Smooth muscle cell (in vitro differentiated cells): ENCODE measurements around the gene ADGRL2. TPM values are rescaled to one million over a fixed set of nuclear protein-coding genes. Genes with fewer than 3 reads are reported as not detected.

Experiments
- DNase-seq: peaks from one replicate; lab custom pipeline; 2025; ENCODE audit not compliant: unreplicated experiment; lab: John Stamatoyannopoulos, UW
- H2AFZ ChIP-seq: fragments of 200-600 bp; sonication (generic); 2 replicates; pipeline ENCODE4 v1.6.0; 2016; ENCODE audit warnings: antibody characterized with exemption, low read depth, mild to moderate bottlenecking
- H3F3A ChIP-seq: fragments of 200-600 bp; sonication (generic); 2 replicates; pipeline ENCODE4 v1.6.0; 2017; ENCODE audit warnings: antibody characterized with exemption, low read depth
- H3K27ac ChIP-seq: fragments of 200-600 bp; sonication (generic); 2 replicates; pipeline ENCODE4 v1.5.1; 2016; ENCODE audit warnings: low read depth, mild to moderate bottlenecking
- H3K27me3 ChIP-seq: fragments of 200-600 bp; sonication (generic); 2 replicates; pipeline ENCODE4 v1.6.1; 2016; ENCODE audit warnings: low read depth, mild to moderate bottlenecking
- H3K36me3 ChIP-seq: fragments of 200-600 bp; sonication (generic); 2 replicates; pipeline ENCODE4 v1.5.1; 2016; ENCODE audit warnings: low read depth
- H3K4me1 ChIP-seq: fragments of 200-600 bp; sonication (generic); 2 replicates; pipeline ENCODE4 v1.5.1; 2016; ENCODE audit warnings: low read depth
- H3K4me2 ChIP-seq: fragments of 200-600 bp; sonication (generic); 2 replicates; pipeline ENCODE4 v1.6.0; 2016; ENCODE audit warnings: mild to moderate bottlenecking
- H3K4me3 ChIP-seq: fragments of 200-600 bp; sonication (generic); 2 replicates; pipeline ENCODE4 v1.5.1; 2016; ENCODE audit warnings: mild to moderate bottlenecking
- H3K79me2 ChIP-seq: fragments of 200-600 bp; sonication (generic); 2 replicates; pipeline ENCODE4 v1.6.0; 2016; ENCODE audit warnings: low read depth, mild to moderate bottlenecking
- H3K9ac ChIP-seq: fragments of 200-600 bp; sonication (generic); 2 replicates; pipeline ENCODE4 v1.6.0; 2016; ENCODE audit warnings: low read depth
- H3K9me3 ChIP-seq: fragments of 200-600 bp; sonication (generic); replicated peaks from 2 replicates; pipeline ENCODE4 v1.5.1; 2016; ENCODE audit warnings: low read depth
- H4K20me1 ChIP-seq: fragments of 200-600 bp; sonication (generic); 2 replicates; pipeline ENCODE4 v1.6.0; 2016; ENCODE audit warnings: low read depth
- CTCF ChIP-seq: fragments of 200-600 bp; sonication (generic); IDR thresholded peaks from 2 replicates; pipeline ENCODE4 v1.5.1; 2017; ENCODE audit warnings: borderline replicate concordance, mild to moderate bottlenecking, antibody characterized with exemption; ENCODE audit not compliant: insufficient read depth, poor library complexity, severe bottlenecking
- WGBS: methylation state at CpG from one replicate; pipeline ENCODE4 v1.1.7; 2016; ENCODE audit warnings: low lambda C conversion rate; 5-methylcytosine and 5-hydroxymethylcytosine counted together
- polyA plus RNA-seq: library from polyadenylated mRNA; unstranded; fragments of >200 nt; fragmentation: Nextera tagmentation; extraction: Ambion mirVana; gene quantifications from 2 replicates; pipeline ENCODE4 v1.2.1, GENCODE V29; 2016
- total RNA-seq: library from RNA; depleted of rRNA; stranded (reverse); fragments of >200 nt; gene quantifications from 2 replicates; pipeline ENCODE4 v1.2.3, GENCODE V29; 2014

Gene ADGRL2
- total and polyA plus RNA-seq, 2 experiments from 2014 or later, result 25.1 to 119 TPM

- no peak for DNase-seq
- Histone ChIP-seq H3K4me1 (peaks cover 43% of the 10 kb centered on the region), H3K27ac (no peak overlapping the region), H3K4me3 (no peak overlapping the region), H4K20me1 (peaks cover 40% of the 10 kb centered on the region), H3K9ac (no peak overlapping the region), H3K4me2 (no peak overlapping the region), H3K27me3 (no peaks in the 10 kb centered on the region), H3K9me3 (no peaks in the 10 kb centered on the region), H2AFZ (no peak overlapping the region), H3F3A (no peaks in the 10 kb centered on the region), H3K79me2 (peaks cover 96% of the 10 kb centered on the region), H3K36me3 (peaks cover 3% of the 10 kb centered on the region)
- 93% methylated on average over 2 of the region's 2 CpGs for WGBS
- no peak for TF ChIP-seq CTCF
These were observed 46.3 kb downstream of the ADGRL2 start for GRCh38 chr1:81847063-81847462.

- peaks cover 51% of the 10 kb centered on the region for H4K20me1 ChIP-seq
- no peaks in the 10 kb centered on the region for H3K9me3 ChIP-seq
- H3K4me1 ChIP-seq, result peaks cover 61% of the 10 kb centered on the region
- no peak overlapping the region for H3K27ac ChIP-seq
- TF ChIP-seq CTCF, result no peak
- H3K79me2 ChIP-seq, result peaks cover 98% of the 10 kb centered on the region
- no peaks in the 10 kb centered on the region for H3F3A ChIP-seq
- no peaks in the 10 kb centered on the region for H3K27me3 ChIP-seq
- no peak overlapping the region for H3K9ac ChIP-seq
- DNase-seq, result no peak
- H3K4me3 ChIP-seq, result no peak overlapping the region
- 79% methylated on average over 5 of the region's 5 CpGs for WGBS
- no peak overlapping the region for H2AFZ ChIP-seq
- H3K36me3 ChIP-seq, result peaks cover 3% of the 10 kb centered on the region
- H3K4me2 ChIP-seq, result no peak overlapping the region
These were observed 48.3 kb downstream of the ADGRL2 start for GRCh38 chr1:81848880-81849682.

- H3K4me3 ChIP-seq, result no peak overlapping the region
- no peaks in the 10 kb centered on the region for H3K9me3 ChIP-seq
- H3K4me1 ChIP-seq, result peaks cover 64% of the 10 kb centered on the region
- H3K79me2 ChIP-seq, result peaks cover 98% of the 10 kb centered on the region
- H3K36me3 ChIP-seq, result peaks cover 3% of the 10 kb centered on the region
- H3K4me2 ChIP-seq, result no peak overlapping the region
- no peaks in the 10 kb centered on the region for H3K27me3 ChIP-seq
- DNase-seq, result no peak
- TF ChIP-seq CTCF, result no peak
- H3K9ac ChIP-seq, result no peak overlapping the region
- no peak overlapping the region for H3K27ac ChIP-seq
- no peaks in the 10 kb centered on the region for H3F3A ChIP-seq
- 83% methylated on average over 3 of the region's 3 CpGs for WGBS
- H2AFZ ChIP-seq, result no peak overlapping the region
- H4K20me1 ChIP-seq, result peaks cover 58% of the 10 kb centered on the region
These were observed 49.3 kb downstream of the ADGRL2 start for GRCh38 chr1:81850031-81850430.

GRCh38 chr1:81850495-81850894, 49.8 kb downstream of the ADGRL2 start:
- Histone ChIP-seq H3K9me3 (no peaks in the 10 kb centered on the region), H2AFZ (no peak overlapping the region), H3K27ac (no peak overlapping the region), H3K9ac (no peak overlapping the region), H4K20me1 (peaks cover 63% of the 10 kb centered on the region), H3K4me2 (no peak overlapping the region), H3K27me3 (no peaks in the 10 kb centered on the region), H3F3A (no peaks in the 10 kb centered on the region), H3K79me2 (peaks cover 97% of the 10 kb centered on the region), H3K4me3 (no peak overlapping the region), H3K4me1 (peaks cover 64% of the 10 kb centered on the region), H3K36me3 (peaks cover 3% of the 10 kb centered on the region)
- no peak for DNase-seq
- no peak for TF ChIP-seq CTCF
